K562 (cell line): Measurements from ENCODE around the gene HNRNPLL. TPM values are rescaled to one million over a fixed set of nuclear protein-coding genes. Genes with fewer than 3 reads are reported as not detected.
A peak's percentile ranks its signal among the peaks of the same experiment; 100 is the strongest.

Experiments
- ATF3 ChIP-seq, 2 experiments: fragments of 450-650 bp in 1 of 2; sonication (generic) in 1 of 2; formaldehyde crosslinking in 1 of 2; IDR thresholded peaks in 1 of 2; conservative IDR thresholded peaks in 1 of 2; 2 replicates each; pipeline versions ENCODE4 v1.6.1 to v1.8.1; 2016 to 2023; ENCODE audit warnings: mild to moderate bottlenecking in 2 of 2, moderate library complexity in 2 of 2, inconsistent platforms in 1 of 2, missing genetic modification reagents in 1 of 2
- DMBX1 ChIP-seq: fragments of 250-450 bp; sonication (Bioruptor Pico); IDR thresholded peaks from 2 replicates; pipeline ENCODE4 v1.8.0; 2022; ENCODE audit warnings: inconsistent platforms, mild to moderate bottlenecking, moderate library complexity, borderline replicate concordance
- FIP1L1 ChIP-seq: fragments of 200-400 bp; formaldehyde crosslinking; IDR thresholded peaks from 2 replicates; pipeline ENCODE4 v1.6.1; 2018; ENCODE audit warnings: mild to moderate bottlenecking, low read depth, low read length; ENCODE audit not compliant: poor library complexity, severe bottlenecking
- GTF2F1 ChIP-seq: IDR thresholded peaks from 2 replicates; pipeline ENCODE4 v1.6.1; 2011; ENCODE audit warnings: low read depth, low read length, improper control_type of control experiment
- JUND ChIP-seq, 2 experiments: IDR thresholded peaks; 2 replicates in 1 of 2; 3 replicates in 1 of 2; pipeline ENCODE4 v1.6.1; 2011; ENCODE audit warnings: borderline replicate concordance in 2 of 2, low read depth in 2 of 2, low read length in 2 of 2, improper control_type of control experiment in 1 of 2, missing biosample characterization in 1 of 2, missing genetic modification characterization in 1 of 2, missing genetic modification reagents in 1 of 2
- KAT7 ChIP-seq: sonication (generic); formaldehyde crosslinking; IDR thresholded peaks from 2 replicates; pipeline ENCODE4 v1.8.0; 2022; ENCODE audit warnings: missing genetic modification reagents, mild to moderate bottlenecking, borderline replicate concordance
- KLF10 ChIP-seq: fragments of 250-450 bp; sonication (Bioruptor Pico); IDR thresholded peaks from 2 replicates; pipeline ENCODE4 v1.6.1; 2021; ENCODE audit warnings: matching md5 sums
- NR4A1 ChIP-seq, 2 experiments: fragments of 250-450 bp in 1 of 2; fragments of 450-650 bp in 1 of 2; sonication (Bioruptor Pico) in 1 of 2; IDR thresholded peaks; 2 replicates each; pipeline versions ENCODE4 v1.4.0 to v1.6.1; 2016 to 2020; ENCODE audit warnings: mild to moderate bottlenecking in 2 of 2, missing compliant biosample characterization in 1 of 2, missing genetic modification characterization in 1 of 2, moderate library complexity in 1 of 2
- PHB ChIP-seq: fragments of 250-450 bp; sonication (Bioruptor Pico); IDR thresholded peaks from 2 replicates; pipeline ENCODE4 v1.5.0; 2021
- POLR2AphosphoS2 ChIP-seq: IDR thresholded peaks from 2 replicates; pipeline ENCODE4 v1.6.1; 2012; ENCODE audit warnings: low read length, improper control_type of control experiment
- POLR2G ChIP-seq: fragments of 200-400 bp; formaldehyde crosslinking; IDR thresholded peaks from 2 replicates; pipeline ENCODE4 v1.6.1; 2017; ENCODE audit warnings: low read depth, mild to moderate bottlenecking, antibody characterized with exemption, low read length, moderate library complexity
- SIX5 ChIP-seq, 2 experiments: IDR thresholded peaks; 2 replicates each; pipeline ENCODE4 v1.6.1; 2011; ENCODE audit warnings: low read length in 2 of 2, borderline replicate concordance in 1 of 2, low read depth in 1 of 2, mild to moderate bottlenecking in 1 of 2, moderate library complexity in 1 of 2; ENCODE audit not compliant: insufficient read depth in 1 of 2
- SMARCE1 ChIP-seq: fragments of 450-650 bp; IDR thresholded peaks from 2 replicates; pipeline ENCODE4 v1.7.1; 2016; ENCODE audit warnings: mild to moderate bottlenecking
- SNRNP70 ChIP-seq: fragments of 200-400 bp; formaldehyde crosslinking; optimal IDR thresholded peaks from 2 replicates; pipeline ENCODE3; 2017; ENCODE audit warnings: low read depth, low read length
- SP2 ChIP-seq: IDR thresholded peaks from 2 replicates; pipeline ENCODE4 v1.6.1; 2011; ENCODE audit warnings: mild to moderate bottlenecking, low read depth, low read length, moderate library complexity; ENCODE audit not compliant: poor library complexity, severe bottlenecking; ENCODE audit errors: extremely low read depth
- TBP ChIP-seq: optimal IDR thresholded peaks from 2 replicates; pipeline ENCODE3; 2011; ENCODE audit warnings: low read depth, low read length, improper control_type of control experiment
- ZBTB17 ChIP-seq: fragments of 450-650 bp; formaldehyde crosslinking; IDR thresholded peaks from 2 replicates; pipeline ENCODE4 v1.4.0; 2020; ENCODE audit warnings: mild to moderate bottlenecking
- ZC3H8 ChIP-seq: fragments of 450-650 bp; IDR thresholded peaks from 2 replicates; pipeline ENCODE4 v1.6.1; 2017
- ZNF354B ChIP-seq: fragments of 250-450 bp; sonication (Bioruptor Pico); IDR thresholded peaks from 2 replicates; pipeline ENCODE4 v1.4.0; 2020
- ZNF431 ChIP-seq: sonication (generic); formaldehyde crosslinking; IDR thresholded peaks from 2 replicates; pipeline ENCODE4 v1.8.0; 2022; ENCODE audit warnings: mild to moderate bottlenecking, missing genetic modification reagents
- ZNF512 ChIP-seq: IDR thresholded peaks from 2 replicates; pipeline ENCODE4 v1.6.1; 2016; ENCODE audit warnings: missing genetic modification characterization, missing compliant biosample characterization
- ZNF707 ChIP-seq: fragments of 250-450 bp; sonication (Bioruptor Pico); conservative IDR thresholded peaks from 2 replicates; pipeline ENCODE4 v1.8.0; 2022; ENCODE audit warnings: inconsistent platforms, mild to moderate bottlenecking, moderate library complexity
- ZNF740 ChIP-seq, 3 experiments: fragments of 200-800 bp in 1 of 3; sonication (Bioruptor generic) in 1 of 3; sonication (generic) in 1 of 3; formaldehyde crosslinking in 1 of 3; IDR thresholded peaks; 2 replicates each; pipeline versions ENCODE4 v1.6.1 to v1.8.0; 2016 to 2022; ENCODE audit warnings: mild to moderate bottlenecking in 2 of 3, missing compliant biosample characterization in 2 of 3, missing genetic modification characterization in 2 of 3, missing genetic modification reagents in 1 of 3
- ZSCAN29 ChIP-seq: fragments of 450-650 bp; IDR thresholded peaks from 2 replicates; pipeline ENCODE4 v1.6.1; 2017
- polyA plus RNA-seq, 8 experiments: library from polyadenylated mRNA; depleted of rRNA in 4 of 8; stranded (reverse) in 5 of 8; unstranded in 3 of 8; fragments of >200 nt; fragmentation: Nextera tagmentation in 2 of 8; fragmentation: Illumina TruSeq in 1 of 8; extraction: Ambion mirVana in 2 of 8; extraction: Trizol in 1 of 8; gene quantifications; 2 replicates each; pipeline versions ENCODE4 v1.2.1 to v1.2.3, GENCODE V29; 2011 to 2014; ENCODE audit warnings: inconsistent platforms in 1 of 8, missing spikeins in 1 of 8
- total RNA-seq, 7 experiments: library from RNA; depleted of rRNA in 6 of 7; stranded (reverse); fragments of >200 nt in 6 of 7; fragmentation: Illumina TruSeq in 2 of 7; extraction: Trizol in 2 of 7; gene quantifications; 2 replicates each; pipeline versions ENCODE4 v1.2.1 to v1.2.3, GENCODE V29; 2011 to 2021; ENCODE audit warnings: low replicate concordance in 1 of 7

HNRNPLL gene
- total and polyA plus RNA-seq, 9 of the 15 experiments (the other 6 are each of a cell fraction or from before 2014, with no cell fraction given) = 19.8 to 135 (median 57.8) TPM

GRCh38 chr2:38546585-38546984 lies 56.1 kb downstream of the HNRNPLL start (continued):
- TF ChIP-seq ZNF740 (CRISPR knock-in tag; IDR thresholded peaks at IDR 0.05) (no peak), ZNF740 (tag; IDR thresholded peaks at IDR 0.05) (no peak), ZNF431 (CRISPR knock-in tag) (no peak), FIP1L1 (no peak), SNRNP70 (no peak), ZNF354B (CRISPR knock-in tag) (no peak), PHB (CRISPR knock-in tag) (no peak), ZNF512 (tag) (no peak), TBP (no peak), ZBTB17 (CRISPR knock-in tag) (no peak), POLR2AphosphoS2 (peak; percentile 81), SP2 (no peak), SMARCE1 (no peak), DMBX1 (CRISPR knock-in tag) (no peak), ZSCAN29 (no peak), POLR2G (0 out of 2 replicates have a peak, but pooled peaks have one; percentile 44), NR4A1 (CRISPR knock-in tag; IDR thresholded peaks at IDR 0.05) (no peak), NR4A1 (tag; IDR thresholded peaks at IDR 0.05) (no peak), ZC3H8 (no peak), KAT7 (CRISPR knock-in tag) (no peak), KLF10 (CRISPR knock-in tag) (no peak), ZNF707 (CRISPR knock-in tag) (no peak), JUND (IDR thresholded peaks at IDR 0.05; ENCODE audit: borderline replicate concordance, low read depth, low read length) (peak; percentile 38; the same call in 1 of the 2 replicates), JUND (tag; IDR thresholded peaks at IDR 0.05; ENCODE audit: borderline replicate concordance, low read depth, low read length) (peak; percentile 50; the same call in 1 of the 3 replicates), SIX5 (IDR thresholded peaks at IDR 0.05; ENCODE audit: borderline replicate concordance in 1 of 2, insufficient read depth in 1 of 2, low read depth in 1 of 2, low read length in 2 of 2) (no peak), ATF3 (IDR thresholded peaks at IDR 0.05) (peak; percentile 82), ATF3 (CRISPR knock-in tag; conservative IDR thresholded peaks at IDR 0.05) (no peak), GTF2F1 (no peak)
